Fibroblast of lung (primary cell): ENCODE measurements around the gene LGALS3BP. TPM values are rescaled to one million over a fixed set of nuclear protein-coding genes. Genes with fewer than 3 reads are reported as not detected.

Source experiments
- DNase-seq, 2 donors: peaks; one replicate each; pipeline versions ENCODE4 v3.0.0 to v3.0.0-alpha.2; 2010; ENCODE audit warnings: low read depth in 2 of 2
- H2AFZ ChIP-seq: 2 replicates; pipeline ENCODE4 v1.5.1; 2012; ENCODE audit warnings: low read length, control low read depth, inconsistent platforms
- H3K27ac ChIP-seq: 2 replicates; pipeline ENCODE4 v1.5.1; 2011; ENCODE audit warnings: low read length, control low read depth; ENCODE audit not compliant: insufficient read depth
- H3K27me3 ChIP-seq: 2 replicates; pipeline ENCODE4 v1.5.1; 2011; ENCODE audit warnings: mild to moderate bottlenecking, low read length; ENCODE audit not compliant: control insufficient read depth, insufficient read depth
- H3K36me3 ChIP-seq: 2 replicates; pipeline ENCODE4 v1.5.1; 2011; ENCODE audit warnings: low read length; ENCODE audit not compliant: control insufficient read depth, insufficient read depth
- H3K4me1 ChIP-seq: 2 replicates; pipeline ENCODE4 v1.5.1; 2011; ENCODE audit warnings: low read length; ENCODE audit not compliant: control insufficient read depth, insufficient read depth; ENCODE audit errors: extremely low read depth
- H3K4me2 ChIP-seq: 2 replicates; pipeline ENCODE4 v1.5.1; 2011; ENCODE audit warnings: low read length, control low read depth; ENCODE audit not compliant: insufficient read depth; ENCODE audit errors: extremely low read depth
- H3K4me3 ChIP-seq, 4 experiments: fragments of 200-600 bp in 1 of 4; sonication (generic) in 1 of 4; replicated peaks in 1 of 4; 2 replicates each; pipeline ENCODE4 v1.5.1; 2011 to 2016; ENCODE audit warnings: low read length in 4 of 4, low read depth in 3 of 4, mild to moderate bottlenecking in 3 of 4, control low read depth in 2 of 4, inconsistent platforms in 1 of 4, mixed read lengths in 1 of 4; ENCODE audit not compliant: insufficient read depth in 1 of 4; ENCODE audit errors: control extremely low read depth in 1 of 4
- H3K79me2 ChIP-seq: 2 replicates; pipeline ENCODE4 v1.5.1; 2012; ENCODE audit warnings: mild to moderate bottlenecking, low read length, inconsistent platforms; ENCODE audit not compliant: control insufficient read depth, insufficient read depth
- H3K9ac ChIP-seq: 2 replicates; pipeline ENCODE4 v1.5.1; 2011; ENCODE audit warnings: mild to moderate bottlenecking, low read length, control low read depth; ENCODE audit not compliant: insufficient read depth
- H3K9me3 ChIP-seq: 2 replicates; pipeline ENCODE4 v1.5.1; 2012; ENCODE audit warnings: low read depth, low read length; ENCODE audit not compliant: control insufficient read depth, insufficient read depth
- H4K20me1 ChIP-seq: 2 replicates; pipeline ENCODE4 v1.5.1; 2011; ENCODE audit warnings: low read length; ENCODE audit not compliant: control insufficient read depth, insufficient read depth; ENCODE audit errors: extremely low read depth
- EZH2 ChIP-seq: IDR thresholded peaks from 2 replicates; pipeline ENCODE4 v1.5.1; 2012; ENCODE audit warnings: low read length, control low read depth, mild to moderate bottlenecking; ENCODE audit errors: missing control alignments
- polyA plus RNA-seq, 2 donors: library from polyadenylated mRNA; depleted of rRNA in 1 of 2; stranded (reverse) in 1 of 2; unstranded in 1 of 2; fragments of >200 nt; gene quantifications; 2 replicates each; pipeline ENCODE4 v1.2.1, GENCODE V29; 2011 to 2012; ENCODE audit warnings: missing spikeins in 1 of 2
- total RNA-seq: library from RNA; depleted of rRNA; stranded (reverse); fragments of >200 nt; gene quantifications from 2 replicates; pipeline ENCODE4 v1.2.1, GENCODE V29; 2014
- TF ChIP-seq, protein P1 (sequence below), 2 donors: IDR thresholded peaks in 1 of 2; conservative IDR thresholded peaks in 1 of 2; 1 replicate in 1 of 2; 2 replicates in 1 of 2; pipeline ENCODE4 v1.5.1; 2011 to 2012; ENCODE audit warnings: low read length in 2 of 2, control low read depth in 1 of 2, inconsistent platforms in 1 of 2, low read depth in 1 of 2, mild to moderate bottlenecking in 1 of 2

Gene LGALS3BP
- total and polyA plus RNA-seq, 2 donors (not counting 1 experiment from before 2014, with no cell fraction given), result 128 to 387 TPM

DNA sequence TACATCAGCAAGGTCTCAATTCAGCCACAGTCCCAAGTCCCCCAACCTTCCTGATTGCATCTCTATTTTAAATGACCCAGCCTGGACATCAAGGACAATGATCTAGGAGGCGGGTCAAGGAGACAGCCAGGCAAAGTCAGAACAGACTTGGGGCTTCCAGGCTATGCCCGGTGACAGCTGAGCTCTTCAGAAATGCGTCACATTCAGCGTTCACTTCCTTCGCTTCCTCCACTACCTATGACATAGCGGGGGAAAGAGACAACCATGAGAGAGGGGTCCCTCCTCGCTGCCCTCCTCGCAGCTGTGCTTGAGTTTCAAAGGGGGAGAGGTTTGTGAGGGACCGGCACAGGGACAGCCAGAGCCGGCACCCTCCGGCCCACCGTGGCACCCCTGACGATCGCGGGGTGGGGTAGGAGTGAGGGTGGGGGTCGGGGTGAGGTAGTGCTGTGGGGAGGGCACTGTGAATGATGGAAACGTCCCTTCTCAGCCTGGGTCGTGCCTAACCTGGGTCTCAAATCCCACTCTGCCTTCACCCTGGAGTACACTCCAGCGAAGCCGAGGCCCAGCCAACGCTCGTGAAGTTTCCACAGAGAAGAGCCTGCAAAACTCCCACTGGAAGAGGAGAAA lies 12.3 kb upstream of the LGALS3BP start:
- no peak overlapping the region for H2AFZ ChIP-seq
- H3K27me3 ChIP-seq, result no peaks in the 10 kb centered on the region
- no peaks in the 10 kb centered on the region for H3K9me3 ChIP-seq
- H3K4me2 ChIP-seq, result no peak overlapping the region
- no peak for DNase-seq
- no peak for TF ChIP-seq EZH2
- TF ChIP-seq, protein P1, sequence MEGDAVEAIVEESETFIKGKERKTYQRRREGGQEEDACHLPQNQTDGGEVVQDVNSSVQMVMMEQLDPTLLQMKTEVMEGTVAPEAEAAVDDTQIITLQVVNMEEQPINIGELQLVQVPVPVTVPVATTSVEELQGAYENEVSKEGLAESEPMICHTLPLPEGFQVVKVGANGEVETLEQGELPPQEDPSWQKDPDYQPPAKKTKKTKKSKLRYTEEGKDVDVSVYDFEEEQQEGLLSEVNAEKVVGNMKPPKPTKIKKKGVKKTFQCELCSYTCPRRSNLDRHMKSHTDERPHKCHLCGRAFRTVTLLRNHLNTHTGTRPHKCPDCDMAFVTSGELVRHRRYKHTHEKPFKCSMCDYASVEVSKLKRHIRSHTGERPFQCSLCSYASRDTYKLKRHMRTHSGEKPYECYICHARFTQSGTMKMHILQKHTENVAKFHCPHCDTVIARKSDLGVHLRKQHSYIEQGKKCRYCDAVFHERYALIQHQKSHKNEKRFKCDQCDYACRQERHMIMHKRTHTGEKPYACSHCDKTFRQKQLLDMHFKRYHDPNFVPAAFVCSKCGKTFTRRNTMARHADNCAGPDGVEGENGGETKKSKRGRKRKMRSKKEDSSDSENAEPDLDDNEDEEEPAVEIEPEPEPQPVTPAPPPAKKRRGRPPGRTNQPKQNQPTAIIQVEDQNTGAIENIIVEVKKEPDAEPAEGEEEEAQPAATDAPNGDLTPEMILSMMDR (conservative IDR thresholded peaks at IDR 0.05 in 1 of 2, IDR thresholded peaks at IDR 0.05 in 1 of 2; ENCODE audit: low read depth in 1 of 2, low read length in 2 of 2), result no peak
- H3K9ac ChIP-seq, result no peak overlapping the region
- no peaks in the 10 kb centered on the region for H4K20me1 ChIP-seq
- peaks cover 23% of the 10 kb centered on the region for H3K36me3 ChIP-seq
- H3K79me2 ChIP-seq, result peaks cover 2% of the 10 kb centered on the region
- H3K4me3 ChIP-seq, result no peak overlapping the region
- no peak overlapping the region for H3K27ac ChIP-seq
- no peaks in the 10 kb centered on the region for H3K4me1 ChIP-seq

DNA sequence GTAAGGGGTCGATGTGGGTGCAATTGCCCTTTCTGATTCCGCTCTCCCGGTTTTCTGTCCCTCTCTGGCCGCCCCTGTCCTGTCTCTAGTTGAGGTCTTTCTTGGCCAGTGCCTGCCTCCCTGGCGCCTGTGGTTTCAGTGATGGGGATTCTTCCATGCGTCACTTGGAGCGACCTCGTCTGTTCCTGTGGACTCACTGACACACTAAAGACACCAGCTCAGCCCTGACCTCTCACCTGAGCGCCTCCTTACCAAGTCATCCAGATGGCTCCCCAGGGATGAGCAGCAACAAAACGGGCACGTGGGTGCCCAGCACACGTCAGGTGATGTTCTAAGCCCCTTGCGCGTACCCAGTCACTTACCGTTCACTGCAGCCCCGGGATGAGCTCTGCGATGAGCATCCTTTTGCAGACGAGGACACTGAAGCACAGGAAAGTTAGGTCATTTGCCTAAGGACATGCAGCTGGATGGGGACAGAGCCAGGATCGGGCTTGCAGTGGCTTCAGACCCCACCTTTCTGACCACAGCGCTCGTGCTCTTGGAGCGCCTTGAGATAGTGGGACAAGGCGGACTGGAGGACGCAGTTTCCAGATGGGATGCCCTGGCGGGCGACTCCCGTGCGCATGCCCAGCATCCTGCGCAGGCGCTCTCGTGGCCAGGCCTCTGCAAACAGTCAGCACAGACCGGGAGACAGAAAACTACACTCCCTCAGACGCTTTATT lies 11.5 kb upstream of the LGALS3BP start:
- no peak overlapping the region for H3K27ac ChIP-seq
- TF ChIP-seq, protein P1 (conservative IDR thresholded peaks at IDR 0.05 in 1 of 2, IDR thresholded peaks at IDR 0.05 in 1 of 2; ENCODE audit: low read depth in 1 of 2, low read length in 2 of 2), result no peak
- no peak for TF ChIP-seq EZH2
- no peak overlapping the region for H3K9ac ChIP-seq
- DNase-seq, result no peak
- no peak overlapping the region for H3K4me3 ChIP-seq
- H3K9me3 ChIP-seq, result no peaks in the 10 kb centered on the region
- H3K27me3 ChIP-seq, result no peaks in the 10 kb centered on the region
- H4K20me1 ChIP-seq, result no peaks in the 10 kb centered on the region
- H3K36me3 ChIP-seq, result peaks cover 19% of the 10 kb centered on the region
- no peak overlapping the region for H3K4me2 ChIP-seq
- peaks cover 2% of the 10 kb centered on the region for H3K79me2 ChIP-seq
- H2AFZ ChIP-seq, result no peak overlapping the region
- peaks cover 3% of the 10 kb centered on the region for H3K4me1 ChIP-seq

DNA sequence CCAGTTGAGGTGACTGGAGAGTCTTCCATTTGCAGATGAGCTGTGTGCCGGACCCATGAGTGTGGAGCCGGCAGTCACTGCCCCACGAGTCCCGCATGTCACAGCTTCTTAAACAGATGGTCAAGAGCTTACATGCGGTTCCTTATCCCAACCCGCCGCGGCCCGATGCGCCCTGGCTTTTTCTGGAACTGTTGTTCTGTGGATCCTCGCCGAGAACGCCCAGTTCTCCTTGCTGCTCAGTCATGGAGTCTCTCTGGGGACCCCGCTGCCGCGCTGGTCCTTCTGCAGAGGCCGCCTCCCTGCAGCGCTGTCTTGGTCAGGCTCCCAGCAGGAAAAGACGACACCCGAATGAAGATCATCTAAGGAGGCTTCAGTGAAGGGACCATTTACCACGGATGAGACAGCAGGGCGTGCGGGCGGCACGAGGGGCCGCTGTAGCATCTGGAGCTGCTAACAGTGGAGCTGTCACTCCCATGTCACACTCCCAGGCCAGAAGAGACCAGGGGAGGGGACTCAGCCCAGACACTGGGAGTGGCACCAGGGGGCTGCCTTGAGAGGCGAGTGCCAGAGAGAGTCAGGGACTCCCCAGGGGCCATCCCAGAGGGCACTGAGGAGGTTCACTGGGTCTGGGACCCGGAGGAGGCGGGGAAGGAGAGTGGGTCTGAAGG lies 10.8 kb upstream of the LGALS3BP start:
- H3K4me2 ChIP-seq, result no peak overlapping the region
- H3K36me3 ChIP-seq, result peaks cover 19% of the 10 kb centered on the region
- no peak overlapping the region for H3K9ac ChIP-seq
- DNase-seq, result no peak
- H3K4me1 ChIP-seq, result peaks cover 3% of the 10 kb centered on the region
- H3K4me3 ChIP-seq, result no peak overlapping the region
- no peak overlapping the region for H2AFZ ChIP-seq
- no peaks in the 10 kb centered on the region for H3K9me3 ChIP-seq
- no peaks in the 10 kb centered on the region for H3K27me3 ChIP-seq
- H4K20me1 ChIP-seq, result no peaks in the 10 kb centered on the region
- H3K79me2 ChIP-seq, result peaks cover 2% of the 10 kb centered on the region
- H3K27ac ChIP-seq, result no peak overlapping the region
- no peak for TF ChIP-seq EZH2
- TF ChIP-seq, protein P1 (conservative IDR thresholded peaks at IDR 0.05 in 1 of 2, IDR thresholded peaks at IDR 0.05 in 1 of 2; ENCODE audit: low read depth in 1 of 2, low read length in 2 of 2), result no peak
